NB4 (cell line): Measurements from ENCODE around the gene TLX2.

Experiments
- POLR2A ChIP-seq: IDR thresholded peaks from 2 replicates; pipeline ENCODE4 v1.6.1; 2011; ENCODE audit warnings: mild to moderate bottlenecking; ENCODE audit not compliant: insufficient read length; ENCODE audit errors: extremely low read depth
- TF ChIP-seq, protein P1 (sequence below): IDR thresholded peaks from one replicate; pipeline ENCODE4 v1.5.1; 2012; ENCODE audit warnings: low read depth, low read length

DNA sequence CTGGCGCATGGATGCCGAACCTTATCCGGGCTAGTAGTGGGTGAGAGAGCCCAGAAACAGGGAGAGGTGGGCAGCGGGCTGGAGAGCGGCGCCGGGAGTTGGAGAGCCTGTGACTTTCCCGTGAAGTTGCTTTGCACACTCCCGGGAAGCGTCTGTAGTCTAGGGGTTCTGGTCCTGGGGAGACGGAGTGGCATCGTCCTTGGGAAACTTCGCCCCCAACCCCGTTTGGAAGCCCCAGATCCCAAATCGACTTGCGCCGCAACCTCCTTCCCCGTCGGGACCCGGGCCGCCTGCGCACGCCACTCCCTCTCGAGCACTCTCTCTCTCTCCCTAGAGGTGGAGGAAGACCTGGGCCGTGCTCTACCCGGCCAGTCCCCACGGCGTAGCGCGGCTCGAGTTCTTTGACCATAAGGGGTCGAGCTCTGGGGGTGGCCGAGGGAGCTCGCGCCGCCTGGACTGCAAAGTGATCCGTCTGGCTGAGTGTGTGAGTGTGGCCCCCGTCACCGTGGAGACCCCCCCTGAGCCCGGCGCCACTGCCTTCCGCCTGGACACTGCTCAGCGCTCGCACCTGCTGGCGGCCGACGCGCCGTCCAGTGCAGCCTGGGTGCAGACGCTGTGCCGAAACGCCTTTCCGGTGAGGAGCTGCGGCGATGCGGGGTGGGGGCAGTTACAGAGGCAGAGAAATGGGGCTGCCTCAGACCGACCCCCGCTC is 40.7 kb downstream of the TLX2 start:
- TF ChIP-seq, protein P1, sequence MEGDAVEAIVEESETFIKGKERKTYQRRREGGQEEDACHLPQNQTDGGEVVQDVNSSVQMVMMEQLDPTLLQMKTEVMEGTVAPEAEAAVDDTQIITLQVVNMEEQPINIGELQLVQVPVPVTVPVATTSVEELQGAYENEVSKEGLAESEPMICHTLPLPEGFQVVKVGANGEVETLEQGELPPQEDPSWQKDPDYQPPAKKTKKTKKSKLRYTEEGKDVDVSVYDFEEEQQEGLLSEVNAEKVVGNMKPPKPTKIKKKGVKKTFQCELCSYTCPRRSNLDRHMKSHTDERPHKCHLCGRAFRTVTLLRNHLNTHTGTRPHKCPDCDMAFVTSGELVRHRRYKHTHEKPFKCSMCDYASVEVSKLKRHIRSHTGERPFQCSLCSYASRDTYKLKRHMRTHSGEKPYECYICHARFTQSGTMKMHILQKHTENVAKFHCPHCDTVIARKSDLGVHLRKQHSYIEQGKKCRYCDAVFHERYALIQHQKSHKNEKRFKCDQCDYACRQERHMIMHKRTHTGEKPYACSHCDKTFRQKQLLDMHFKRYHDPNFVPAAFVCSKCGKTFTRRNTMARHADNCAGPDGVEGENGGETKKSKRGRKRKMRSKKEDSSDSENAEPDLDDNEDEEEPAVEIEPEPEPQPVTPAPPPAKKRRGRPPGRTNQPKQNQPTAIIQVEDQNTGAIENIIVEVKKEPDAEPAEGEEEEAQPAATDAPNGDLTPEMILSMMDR: no peak
- peak; percentile 26 for TF ChIP-seq POLR2A
